Hepatocyte (in vitro differentiated cells): ENCODE data around the gene NCMAP. TPM values are rescaled to one million over a fixed set of nuclear protein-coding genes. Genes with fewer than 3 reads are reported as not detected.
A peak's percentile ranks its signal among the peaks of the same experiment; 100 is the strongest.

Experiments used
- DNase-seq: peaks from one replicate; pipeline ENCODE4 v3.0.0-alpha.2; 2016; ENCODE audit warnings: low spot score
- H2AFZ ChIP-seq: fragments of 200-600 bp; sonication (generic); 2 replicates; pipeline ENCODE4 v1.6.0; 2016; ENCODE audit warnings: antibody characterized with exemption, mild to moderate bottlenecking
- H3K27ac ChIP-seq: fragments of 200-600 bp; sonication (generic); 2 replicates; pipeline ENCODE4 v1.5.1; 2016; ENCODE audit warnings: mild to moderate bottlenecking
- H3K27me3 ChIP-seq: fragments of 200-600 bp; sonication (generic); 2 replicates; pipeline ENCODE4 v1.6.1; 2016
- H3K36me3 ChIP-seq: fragments of 200-600 bp; sonication (generic); replicated peaks from 2 replicates; pipeline ENCODE4 v1.5.1; 2016; ENCODE audit warnings: low read depth; ENCODE audit not compliant: insufficient read depth
- H3K4me1 ChIP-seq: fragments of 200-600 bp; sonication (generic); 2 replicates; pipeline ENCODE4 v1.5.1; 2016; ENCODE audit warnings: mild to moderate bottlenecking, moderate library complexity; ENCODE audit not compliant: insufficient read depth
- H3K4me2 ChIP-seq: fragments of 200-600 bp; sonication (generic); 2 replicates; pipeline ENCODE4 v1.6.0; 2016
- H3K4me3 ChIP-seq: fragments of 200-600 bp; sonication (generic); 2 replicates; pipeline ENCODE4 v1.5.1; 2016; ENCODE audit warnings: mild to moderate bottlenecking
- H3K79me2 ChIP-seq: fragments of 200-600 bp; sonication (generic); 2 replicates; pipeline ENCODE4 v1.6.0; 2017; ENCODE audit warnings: mild to moderate bottlenecking
- H3K9me2 ChIP-seq: fragments of 200-600 bp; sonication (generic); replicated peaks from 2 replicates; pipeline ENCODE4 v1.6.0; 2017; ENCODE audit warnings: mild to moderate bottlenecking; ENCODE audit not compliant: insufficient read depth
- H3K9me3 ChIP-seq: fragments of 200-600 bp; sonication (generic); 2 replicates; pipeline ENCODE4 v1.5.1; 2016; ENCODE audit warnings: low read depth, mild to moderate bottlenecking
- H4K20me1 ChIP-seq: fragments of 200-600 bp; sonication (generic); 2 replicates; pipeline ENCODE4 v1.6.0; 2016; ENCODE audit warnings: mild to moderate bottlenecking; ENCODE audit not compliant: insufficient read depth, poor library complexity, severe bottlenecking
- EZH2 ChIP-seq: fragments of 200-600 bp; sonication (generic); IDR thresholded peaks from 2 replicates; pipeline ENCODE4 v1.6.1; 2016; ENCODE audit warnings: antibody characterized with exemption, mild to moderate bottlenecking, borderline replicate concordance
- EZH2phosphoT487 ChIP-seq: fragments of 200-600 bp; sonication (generic); IDR thresholded peaks from one replicate; pipeline ENCODE4 v1.6.1; 2018; ENCODE audit warnings: antibody characterized with exemption, mild to moderate bottlenecking, low read depth, moderate library complexity; ENCODE audit not compliant: unreplicated experiment, severe bottlenecking
- WGBS: methylation state at CpG from one replicate; pipeline ENCODE4 v1.1.6; 2016; ENCODE audit warnings: low lambda C conversion rate; ENCODE audit errors: missing lambda C conversion rate; 5-methylcytosine and 5-hydroxymethylcytosine counted together
- polyA plus RNA-seq: library from polyadenylated mRNA; unstranded; fragments of >200 nt; fragmentation: Nextera tagmentation; extraction: Ambion mirVana; gene quantifications from 2 replicates; pipeline ENCODE4 v1.2.1, GENCODE V29; 2016
- total RNA-seq: library from RNA; depleted of rRNA; stranded (reverse); fragments of >200 nt; gene quantifications from 2 replicates; pipeline ENCODE4 v1.2.3, GENCODE V29; 2014
- TF ChIP-seq, protein P1 (sequence below): fragments of 200-600 bp; sonication (generic); IDR thresholded peaks from 2 replicates; pipeline ENCODE4 v1.5.1; 2016; ENCODE audit warnings: antibody characterized with exemption, mild to moderate bottlenecking; ENCODE audit not compliant: poor library complexity

NCMAP gene
- total and polyA plus RNA-seq, 2 experiments from 2014 or later = 3.5 to 6.3 TPM

DNA sequence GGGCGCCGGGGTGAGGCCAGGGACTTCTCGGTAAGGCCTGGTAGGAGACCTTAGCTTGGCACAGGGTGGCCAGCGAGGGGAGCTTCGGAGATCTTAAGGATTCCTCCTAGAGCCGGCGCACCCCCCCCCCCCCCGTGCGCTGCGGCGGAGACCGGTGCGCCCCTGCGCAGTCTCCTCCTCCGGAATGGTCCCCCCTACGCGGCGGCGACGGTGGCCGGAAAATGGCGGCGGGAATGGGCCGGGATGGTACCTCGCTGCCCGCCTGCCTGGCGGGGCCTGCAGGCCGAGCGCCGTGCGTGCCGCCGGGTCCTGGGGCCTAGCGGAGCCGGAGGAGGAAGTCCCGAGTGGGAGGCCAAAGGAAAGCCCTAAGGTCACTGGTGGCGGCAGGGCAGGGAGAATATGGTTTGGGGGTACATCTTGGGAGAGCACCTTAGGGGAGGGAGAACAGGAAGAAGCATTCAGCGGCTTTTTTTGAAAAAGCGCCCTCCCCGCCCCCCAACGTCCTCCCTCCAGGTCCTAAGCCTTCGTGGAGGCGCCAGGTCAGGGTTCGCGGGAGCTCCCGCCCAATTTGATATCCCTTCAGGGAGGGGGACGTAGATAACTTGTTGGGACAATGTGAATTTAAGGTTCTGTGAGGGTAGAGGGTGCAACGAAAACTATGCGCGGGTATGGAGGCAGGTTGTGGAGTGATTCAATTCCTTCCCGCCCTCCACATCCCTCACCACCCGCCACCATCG, 87.6 kb downstream of the NCMAP start:
- Histone ChIP-seq H3K27me3 (no peaks in the 10 kb centered on the region), H2AFZ (peak overlapping the region; percentile 22), H3K9me3 (no peaks in the 10 kb centered on the region), H3K9me2 (no peaks in the 10 kb centered on the region), H3K79me2 (peaks cover 50% of the 10 kb centered on the region), H3K4me1 (peaks cover 17% of the 10 kb centered on the region), H3K36me3 (peaks cover 5% of the 10 kb centered on the region), H3K4me2 (peak overlapping the region; percentile 95), H3K4me3 (peak overlapping the region; percentile 53), H4K20me1 (peaks cover 28% of the 10 kb centered on the region), H3K27ac (peak overlapping the region; percentile 90)
- under 1% methylated on average over 35 of the region's 53 CpGs for WGBS
- no peak for TF ChIP-seq EZH2phosphoT487
- no peak for TF ChIP-seq EZH2
- TF ChIP-seq, protein P1, sequence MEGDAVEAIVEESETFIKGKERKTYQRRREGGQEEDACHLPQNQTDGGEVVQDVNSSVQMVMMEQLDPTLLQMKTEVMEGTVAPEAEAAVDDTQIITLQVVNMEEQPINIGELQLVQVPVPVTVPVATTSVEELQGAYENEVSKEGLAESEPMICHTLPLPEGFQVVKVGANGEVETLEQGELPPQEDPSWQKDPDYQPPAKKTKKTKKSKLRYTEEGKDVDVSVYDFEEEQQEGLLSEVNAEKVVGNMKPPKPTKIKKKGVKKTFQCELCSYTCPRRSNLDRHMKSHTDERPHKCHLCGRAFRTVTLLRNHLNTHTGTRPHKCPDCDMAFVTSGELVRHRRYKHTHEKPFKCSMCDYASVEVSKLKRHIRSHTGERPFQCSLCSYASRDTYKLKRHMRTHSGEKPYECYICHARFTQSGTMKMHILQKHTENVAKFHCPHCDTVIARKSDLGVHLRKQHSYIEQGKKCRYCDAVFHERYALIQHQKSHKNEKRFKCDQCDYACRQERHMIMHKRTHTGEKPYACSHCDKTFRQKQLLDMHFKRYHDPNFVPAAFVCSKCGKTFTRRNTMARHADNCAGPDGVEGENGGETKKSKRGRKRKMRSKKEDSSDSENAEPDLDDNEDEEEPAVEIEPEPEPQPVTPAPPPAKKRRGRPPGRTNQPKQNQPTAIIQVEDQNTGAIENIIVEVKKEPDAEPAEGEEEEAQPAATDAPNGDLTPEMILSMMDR = no peak
- DNase-seq = peak; percentile 55

- H3K4me3 ChIP-seq = peak overlapping the region; percentile 53
- no peak for TF ChIP-seq EZH2
- TF ChIP-seq, protein P1 = no peak
- no peak for TF ChIP-seq EZH2phosphoT487
- H3K27ac ChIP-seq = peak overlapping the region; percentile 90
- peak overlapping the region; percentile 95 for H3K4me2 ChIP-seq
- no peaks in the 10 kb centered on the region for H3K9me3 ChIP-seq
- DNase-seq = peak; percentile 40
- H3K9me2 ChIP-seq = no peaks in the 10 kb centered on the region
- H3K79me2 ChIP-seq = peaks cover 55% of the 10 kb centered on the region
- WGBS = 0% methylated on average over 9 of the region's 9 CpGs
- no peaks in the 10 kb centered on the region for H3K27me3 ChIP-seq
- peaks cover 17% of the 10 kb centered on the region for H3K4me1 ChIP-seq
- H2AFZ ChIP-seq = peak overlapping the region; percentile 22
- peaks cover 28% of the 10 kb centered on the region for H4K20me1 ChIP-seq
- H3K36me3 ChIP-seq = peaks cover 10% of the 10 kb centered on the region
Measured at GRCh38 chr1:24644100-24644384, 88.2 kb downstream of the NCMAP start.

GRCh38 chr1:24648919-24649318, 93.0 kb downstream of the NCMAP start:
- TF ChIP-seq EZH2phosphoT487 (no peak), EZH2 (no peak)
- TF ChIP-seq, protein P1 = no peak
- 94% methylated on average over 5 of the region's 5 CpGs for WGBS
- Histone ChIP-seq H3K4me2 (no peak overlapping the region), H3K27me3 (no peaks in the 10 kb centered on the region), H3K4me1 (peaks cover 11% of the 10 kb centered on the region), H3K27ac (no peak overlapping the region), H3K9me2 (no peaks in the 10 kb centered on the region), H3K79me2 (peaks cover 92% of the 10 kb centered on the region), H2AFZ (no peak overlapping the region), H3K36me3 (peaks cover 13% of the 10 kb centered on the region), H3K4me3 (no peak overlapping the region), H4K20me1 (peaks cover 25% of the 10 kb centered on the region), H3K9me3 (no peaks in the 10 kb centered on the region)
- DNase-seq = no peak
